HepG2 (cell line): ENCODE results near the gene EXOSC7. TPM values are rescaled to one million over a fixed set of nuclear protein-coding genes. Genes with fewer than 3 reads are reported as not detected.

ENCODE experiments used
- ATAC-seq: fragments of 200-7000 bp; cut with Tn5 transposase; 3 replicates; pipeline ENCODE4 v1.9.1; 2020; ENCODE audit warnings: mild to moderate bottlenecking, moderate library complexity
- BruUV-seq: library from RNA; stranded (reverse); fragments of 400-500 nt; replicated peaks from 2 replicates; lab custom pipeline; 2021; lab: Mats Ljungman, UMichigan
- CTCF ChIA-PET: fragments of 300-600 bp; formaldehyde crosslinking; extraction: SDS; loops from one replicate; lab custom pipeline; 2021; ENCODE audit warnings: low total read pairs, inconsistent platforms, low intra/inter-chr PET ratio; lab: Yijun Ruan, JAX
- POLR2A ChIA-PET: fragments of 350-600 bp; sonication (Branson Sonifier 250); formaldehyde crosslinking; loops from one replicate; lab custom pipeline; 2020; ENCODE audit warnings: antibody characterized with exemption, inconsistent platforms; lab: Yijun Ruan, JAX
- DNase-seq: peaks from one replicate; pipeline ENCODE4 v3.0.0-alpha.2; 2015; ENCODE audit warnings: low spot score
- FAIRE-seq: peaks from 3 replicates; lab custom pipeline; 2011; peaks lifted over from hg19 to GRCh38; lab: Jason Lieb, UNC
- H2AFZ ChIP-seq: one replicate; pipeline ENCODE4 v1.6.1; 2011; ENCODE audit warnings: low read length, inconsistent platforms
- H3K27ac ChIP-seq: fragments of 300-600 bp; 3 replicates; pipeline ENCODE4 v1.8.0; 2011; ENCODE audit warnings: mixed run types, mild to moderate bottlenecking, mixed read lengths, low read length, inconsistent platforms; ENCODE audit not compliant: insufficient read depth; ENCODE audit errors: extremely low read length
- H3K27me3 ChIP-seq, 2 experiments: fragments of 200-600 bp in 1 of 2; 2 replicates in 1 of 2; 3 replicates in 1 of 2; pipeline versions ENCODE4 v1.6.0 to v1.8.0; 2011; ENCODE audit warnings: low read length in 2 of 2, mild to moderate bottlenecking in 2 of 2, moderate library complexity in 2 of 2, inconsistent platforms in 1 of 2; ENCODE audit not compliant: insufficient read depth in 2 of 2, control insufficient read depth in 1 of 2
- H3K36me3 ChIP-seq, 2 experiments: fragments of 200-600 bp in 1 of 2; replicated peaks in 1 of 2; 2 replicates in 1 of 2; 3 replicates in 1 of 2; pipeline versions ENCODE4 v1.5.1 to v1.8.0; 2011; ENCODE audit warnings: low read length in 2 of 2, inconsistent platforms in 1 of 2; ENCODE audit not compliant: insufficient read depth in 2 of 2, control insufficient read depth in 1 of 2
- H3K4me1 ChIP-seq: 2 replicates; pipeline ENCODE4 v1.5.1; 2012; ENCODE audit warnings: low read length, inconsistent platforms; ENCODE audit not compliant: insufficient read depth
- H3K4me2 ChIP-seq: 2 replicates; pipeline ENCODE4 v1.6.0; 2011; ENCODE audit warnings: low read depth, low read length, inconsistent platforms
- H3K4me3 ChIP-seq, 3 experiments: fragments of 200-600 bp in 1 of 3; sonication (generic), shearing (Covaris generic) in 1 of 3; replicated peaks in 1 of 3; 2 replicates each; pipeline ENCODE4 v1.5.1; 2011 to 2016; ENCODE audit warnings: low read length in 3 of 3, inconsistent platforms in 2 of 3, low read depth in 2 of 3, mild to moderate bottlenecking in 2 of 3, control low read depth in 1 of 3, mixed read lengths in 1 of 3; ENCODE audit not compliant: insufficient read depth in 1 of 3
- H3K79me2 ChIP-seq: one replicate; pipeline ENCODE4 v1.6.1; 2011; ENCODE audit warnings: low read length, inconsistent platforms; ENCODE audit not compliant: insufficient read depth
- H3K9ac ChIP-seq: 2 replicates; pipeline ENCODE4 v1.6.0; 2011; ENCODE audit warnings: mild to moderate bottlenecking, low read depth, low read length, inconsistent platforms; ENCODE audit not compliant: insufficient read depth
- H3K9me3 ChIP-seq: 2 replicates; pipeline ENCODE4 v1.5.1; 2012; ENCODE audit warnings: mild to moderate bottlenecking, low read length
- H4K20me1 ChIP-seq: 2 replicates; pipeline ENCODE4 v1.6.0; 2011; ENCODE audit warnings: inconsistent platforms, mild to moderate bottlenecking, low read length, moderate library complexity; ENCODE audit not compliant: insufficient read depth
- KAT7 ChIP-seq: IDR thresholded peaks from 2 replicates; pipeline ENCODE4 v1.6.1; 2018; ENCODE audit warnings: borderline replicate concordance, missing compliant biosample characterization
- PAX8 ChIP-seq: sonication (generic); formaldehyde crosslinking; IDR thresholded peaks from 2 replicates; pipeline ENCODE4 v1.8.0; 2022; ENCODE audit warnings: mild to moderate bottlenecking, missing genetic modification reagents, borderline replicate concordance
- REPIN1 ChIP-seq: sonication (generic); formaldehyde crosslinking; IDR thresholded peaks from 2 replicates; pipeline ENCODE4 v1.8.0; 2022; ENCODE audit warnings: missing genetic modification reagents, low read depth, mild to moderate bottlenecking, borderline replicate concordance
- SP1 ChIP-seq, 2 experiments: fragments of 450-650 bp in 1 of 2; sonication (generic) in 1 of 2; formaldehyde crosslinking in 1 of 2; IDR thresholded peaks; 2 replicates each; pipeline versions ENCODE4 v1.4.0 to v1.6.1; 2016 to 2020; ENCODE audit warnings: missing genetic modification reagents in 1 of 2
- TFAP4 ChIP-seq: sonication (generic); IDR thresholded peaks from 2 replicates; pipeline ENCODE4 v1.6.1; 2016; ENCODE audit warnings: low read depth, borderline replicate concordance
- TSC22D2 ChIP-seq: sonication (generic); formaldehyde crosslinking; IDR thresholded peaks from 2 replicates; pipeline ENCODE4 v1.5.1; 2020; ENCODE audit warnings: missing genetic modification reagents, mild to moderate bottlenecking, borderline replicate concordance
- ZBTB20 ChIP-seq: sonication (generic); formaldehyde crosslinking; IDR thresholded peaks from 2 replicates; pipeline ENCODE4 v1.8.1; 2023; ENCODE audit warnings: missing genetic modification reagents, low read depth, mild to moderate bottlenecking, borderline replicate concordance
- ZFP62 ChIP-seq: sonication (generic); formaldehyde crosslinking; IDR thresholded peaks from 2 replicates; pipeline ENCODE4 v1.4.0; 2020; ENCODE audit warnings: missing genetic modification reagents
- ZKSCAN5 ChIP-seq: sonication (generic); formaldehyde crosslinking; IDR thresholded peaks from 2 replicates; pipeline ENCODE4 v1.5.1; 2020; ENCODE audit warnings: mild to moderate bottlenecking, missing genetic modification reagents
- ZNF382 ChIP-seq: sonication (generic); formaldehyde crosslinking; IDR thresholded peaks from 2 replicates; pipeline ENCODE4 v1.5.0; 2020; ENCODE audit warnings: missing genetic modification reagents, mild to moderate bottlenecking, borderline replicate concordance
- ZNF432 ChIP-seq: sonication (generic); formaldehyde crosslinking; IDR thresholded peaks from 2 replicates; pipeline ENCODE4 v1.5.0; 2020; ENCODE audit warnings: missing genetic modification reagents, mild to moderate bottlenecking, borderline replicate concordance
- ZNF510 ChIP-seq: sonication (generic); formaldehyde crosslinking; IDR thresholded peaks from 2 replicates; pipeline ENCODE4 v1.4.0; 2020; ENCODE audit warnings: low read depth, mild to moderate bottlenecking, missing genetic modification reagents
- ZNF605 ChIP-seq: sonication (generic); formaldehyde crosslinking; IDR thresholded peaks from 2 replicates; pipeline ENCODE4 v1.8.0; 2022; ENCODE audit warnings: mild to moderate bottlenecking, missing genetic modification reagents
- ZNF749 ChIP-seq: sonication (generic); formaldehyde crosslinking; IDR thresholded peaks from 2 replicates; pipeline ENCODE4 v1.8.0; 2022; ENCODE audit warnings: mild to moderate bottlenecking, missing genetic modification reagents, moderate library complexity, borderline replicate concordance
- WGBS: methylation state at CpG from one replicate; pipeline ENCODE4 v1.1.6; 2017; ENCODE audit warnings: low lambda C conversion rate; 5-methylcytosine and 5-hydroxymethylcytosine counted together
- in situ Hi-C: cut with HindIII; loops from 2 replicates; pipeline ENCODE4 v1.10.0; 2017; ENCODE audit warnings: low pct_unique_long_range_greater_than_20kb; ENCODE audit not compliant: extremely low pct_ligation_motif_present
- intact Hi-C: fragments of 100-400 bp; cut with micrococcal nuclease; formaldehyde crosslinking; loops from one replicate; pipeline ENCODE4 v1.10.0; 2022; ENCODE audit not compliant: unreplicated experiment
- polyA plus RNA-seq, 8 experiments: library from polyadenylated mRNA; depleted of rRNA in 3 of 8; stranded (reverse) in 7 of 8; unstranded in 1 of 8; fragments of >200 nt; fragmentation: Illumina TruSeq in 4 of 8; extraction: Trizol in 4 of 8; gene quantifications; 2 replicates each; pipeline versions ENCODE4 v1.2.1 to v1.2.3, GENCODE V29; 2011 to 2016; ENCODE audit warnings: low read depth in 4 of 8, missing spikeins in 1 of 8, mixed read lengths in 1 of 8; ENCODE audit not compliant: insufficient read depth in 1 of 8
- total RNA-seq, 5 experiments: library from RNA; depleted of rRNA; stranded (reverse); fragments of >200 nt; fragmentation: Illumina TruSeq; extraction: Trizol; gene quantifications; 2 replicates each; pipeline ENCODE4 v1.2.3, GENCODE V29; 2016; ENCODE audit warnings: low read depth in 1 of 5
- TF ChIP-seq, protein P1 (sequence below): sonication (generic); formaldehyde crosslinking; IDR thresholded peaks from 2 replicates; pipeline ENCODE4 v1.8.0; 2022; ENCODE audit warnings: mild to moderate bottlenecking, missing genetic modification reagents, borderline replicate concordance

Gene EXOSC7
- total and polyA plus RNA-seq, 2 of the 13 experiments (the other 11 are each of a cell fraction or from before 2014, with no cell fraction given), result 68.3 to 74.7 TPM

DNA sequence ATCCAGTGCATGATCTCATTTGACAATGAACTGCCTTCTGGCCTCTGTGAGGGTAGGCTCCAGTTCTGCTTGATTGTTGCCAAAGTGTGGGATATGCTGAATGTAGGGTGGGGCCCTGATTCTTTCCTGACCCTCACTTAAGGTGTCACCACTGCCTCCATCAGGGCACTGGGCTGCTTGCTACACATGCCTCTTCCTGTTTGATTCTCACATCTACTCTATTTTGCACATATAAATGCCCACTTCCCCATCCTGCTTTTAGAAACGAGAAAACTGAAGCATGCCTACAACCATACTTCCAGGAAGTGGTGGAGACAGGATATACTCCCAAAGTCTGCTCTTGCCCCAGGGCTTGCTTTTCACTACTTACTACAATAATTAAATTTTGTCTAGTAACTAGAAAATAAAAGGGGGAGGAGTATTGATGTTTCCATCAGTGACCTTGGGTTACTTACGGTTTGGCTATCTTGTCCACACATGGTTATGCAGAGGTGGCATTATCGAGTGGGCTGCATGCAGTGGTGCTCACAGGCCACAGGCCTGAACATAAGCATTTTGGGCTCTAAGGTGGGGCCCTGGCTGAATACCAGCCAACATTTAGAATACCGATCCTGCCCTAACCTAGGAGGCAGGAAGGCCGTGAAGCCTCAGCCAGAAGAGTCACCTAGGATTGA, 6.8 kb upstream of the EXOSC7 start:
- H4K20me1 ChIP-seq, result no peaks in the 10 kb centered on the region
- ChIA-PET CTCF (no interaction called here), POLR2A (no interaction called here)
- H3K79me2 ChIP-seq, result peaks cover 50% of the 10 kb centered on the region
- H3K4me1 ChIP-seq, result peaks cover 8% of the 10 kb centered on the region
- no peaks in the 10 kb centered on the region for H3K27me3 ChIP-seq
- BruUV-seq, result no TSS peak
- FAIRE-seq, result no peak
- H2AFZ ChIP-seq, result no peak overlapping the region
- ATAC-seq, result no peak
- 95% methylated on average over 5 of the region's 5 CpGs for WGBS
- no peak overlapping the region for H3K4me2 ChIP-seq
- no peaks in the 10 kb centered on the region for H3K9me3 ChIP-seq
- H3K4me3 ChIP-seq, result no peak overlapping the region
- no peak overlapping the region for H3K27ac ChIP-seq
- DNase-seq, result no peak
- intact Hi-C loops, result no loop called here
- H3K36me3 ChIP-seq, result no peaks in the 10 kb centered on the region; a peak in 1 of 5 replicates
- TF ChIP-seq ZBTB20 (CRISPR knock-in tag) (no peak), TSC22D2 (CRISPR knock-in tag) (no peak), SP1 (IDR thresholded peaks at IDR 0.05) (no peak), SP1 (CRISPR knock-in tag; IDR thresholded peaks at IDR 0.05) (no peak), ZNF749 (CRISPR knock-in tag) (no peak), ZFP62 (CRISPR knock-in tag) (no peak)
- H3K9ac ChIP-seq, result no peak overlapping the region
- in situ Hi-C loops, result no loop called here

DNA sequence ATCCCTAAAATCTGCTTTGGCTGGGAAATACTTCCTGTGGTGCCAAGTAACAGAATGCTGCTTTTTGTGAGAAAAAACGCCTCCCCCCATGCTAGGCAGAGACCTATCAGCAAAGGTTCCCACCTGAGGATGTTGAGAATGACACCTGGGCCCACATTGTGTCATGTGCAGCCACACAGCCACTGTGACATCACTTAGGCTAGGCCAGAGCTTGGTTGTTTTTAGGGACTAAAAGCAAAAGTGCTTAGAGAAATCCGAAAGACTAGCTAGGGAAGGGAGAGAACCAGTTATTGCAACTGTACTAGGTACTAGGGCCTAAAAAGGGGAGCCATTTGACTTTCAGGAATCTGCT, 6.2 kb upstream of the EXOSC7 start:
- CTCF ChIA-PET, result no interaction called here
- H3K4me1 ChIP-seq, result peaks cover 14% of the 10 kb centered on the region

More for the DNA sequence above, 6.2 kb upstream of the EXOSC7 start:
- Histone ChIP-seq H2AFZ (no peak overlapping the region), H4K20me1 (no peaks in the 10 kb centered on the region), H3K27ac (no peak overlapping the region), H3K36me3 (no peaks in the 10 kb centered on the region; a peak in 1 of 5 replicates), H3K9me3 (no peaks in the 10 kb centered on the region), H3K9ac (no peak overlapping the region), H3K27me3 (no peaks in the 10 kb centered on the region), H3K4me3 (no peak overlapping the region), H3K79me2 (peaks cover 55% of the 10 kb centered on the region), H3K4me2 (no peak overlapping the region)
- TF ChIP-seq, protein P1, sequence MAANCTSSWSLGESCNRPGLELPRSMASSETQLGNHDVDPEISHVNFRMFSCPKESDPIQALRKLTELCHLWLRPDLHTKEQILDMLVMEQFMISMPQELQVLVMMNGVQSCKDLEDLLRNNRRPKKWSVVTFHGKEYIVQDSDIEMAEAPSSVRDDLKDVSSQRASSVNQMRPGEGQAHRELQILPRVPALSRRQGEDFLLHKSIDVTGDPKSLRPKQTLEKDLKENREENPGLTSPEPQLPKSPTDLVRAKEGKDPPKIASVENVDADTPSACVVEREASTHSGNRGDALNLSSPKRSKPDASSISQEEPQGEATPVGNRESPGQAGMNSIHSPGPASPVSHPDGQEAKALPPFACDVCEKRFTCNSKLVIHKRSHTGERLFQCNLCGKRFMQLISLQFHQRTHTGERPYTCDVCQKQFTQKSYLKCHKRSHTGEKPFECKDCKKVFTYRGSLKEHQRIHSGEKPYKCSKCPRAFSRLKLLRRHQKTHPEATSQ (CRISPR knock-in tag), result no peak
- TF ChIP-seq KAT7 (CRISPR knock-in tag), result no peak
- no peak for TF ChIP-seq ZNF432
- TF ChIP-seq TFAP4, result no peak
- no peak for TF ChIP-seq ZKSCAN5 (CRISPR knock-in tag)
- no peak for TF ChIP-seq REPIN1
- no peak for TF ChIP-seq ZFP62 (CRISPR knock-in tag)
- no peak for TF ChIP-seq ZNF510
- TF ChIP-seq PAX8 (CRISPR knock-in tag), result no peak
- no peak for TF ChIP-seq ZNF382 (CRISPR knock-in tag)
- no peak for TF ChIP-seq ZNF605 (CRISPR knock-in tag)
- BruUV-seq, result no TSS peak
- in situ Hi-C loops (no loop called here), intact Hi-C loops (no loop called here)
- POLR2A ChIA-PET, result no interaction called here
- 80% methylated on average over 2 of the region's 2 CpGs for WGBS
- ATAC-seq (no peak), FAIRE-seq (no peak), DNase-seq (no peak)
